H1 (cell line): ENCODE measurements around the gene PRKCZ. TPM values are rescaled to one million over a fixed set of nuclear protein-coding genes. Genes with fewer than 3 reads are reported as not detected.

ENCODE experiments used
- CTCF ChIA-PET: fragments of 300-600 bp; sonication (Branson Sonifier 250); formaldehyde crosslinking; loops from one replicate; lab custom pipeline; 2021; ENCODE audit not compliant: partially characterized antibody; lab: Charles Lee
- POLR2A ChIA-PET: fragments of 300-600 bp; sonication (Branson Sonifier 250); formaldehyde crosslinking; loops from one replicate; lab custom pipeline; 2021; ENCODE audit warnings: inconsistent platforms; ENCODE audit not compliant: partially characterized antibody; lab: Charles Lee
- DNase-seq, 2 experiments: peaks; one replicate each; pipeline versions ENCODE4 v3.0.0 to v3.0.0-alpha.2; 2010 to 2022; ENCODE audit warnings: low spot score in 2 of 2, low read depth in 1 of 2, mixed read lengths in 1 of 2
- FAIRE-seq: peaks from 2 replicates; lab custom pipeline; 2011; peaks lifted over from hg19 to GRCh38; lab: Jason Lieb, UNC
- H2AFZ ChIP-seq: 2 replicates; pipeline ENCODE4 v1.8.1; 2012; ENCODE audit warnings: low read length, inconsistent platforms
- H2AK5ac ChIP-seq: 2 replicates; pipeline ENCODE4 v1.6.1; 2013; ENCODE audit warnings: low read depth, low read length
- H2BK120ac ChIP-seq: replicated peaks from 2 replicates; pipeline ENCODE3; 2013; ENCODE audit warnings: low read depth, low read length, inconsistent platforms
- H2BK12ac ChIP-seq: 2 replicates; pipeline ENCODE4 v1.6.1; 2013; ENCODE audit warnings: low read depth, low read length
- H2BK15ac ChIP-seq: 2 replicates; pipeline ENCODE4 v1.6.1; 2013; ENCODE audit warnings: low read length
- H2BK20ac ChIP-seq: 2 replicates; pipeline ENCODE4 v1.6.1; 2013; ENCODE audit warnings: low read length
- H2BK5ac ChIP-seq: 2 replicates; pipeline ENCODE4 v1.6.1; 2013; ENCODE audit warnings: low read depth, low read length
- H3K14ac ChIP-seq: 2 replicates; pipeline ENCODE4 v1.6.1; 2013; ENCODE audit warnings: inconsistent platforms; ENCODE audit not compliant: insufficient read length
- H3K18ac ChIP-seq: 2 replicates; pipeline ENCODE4 v1.6.1; 2013; ENCODE audit warnings: low read length; ENCODE audit errors: extremely low read depth
- H3K23ac ChIP-seq: 2 replicates; pipeline ENCODE4 v1.6.1; 2013; ENCODE audit warnings: inconsistent platforms; ENCODE audit not compliant: insufficient read length
- H3K23me2 ChIP-seq: 2 replicates; pipeline ENCODE4 v1.6.1; 2013; ENCODE audit warnings: low read depth, low read length
- H3K27ac ChIP-seq: 2 replicates; pipeline ENCODE4 v1.6.1; 2011; ENCODE audit warnings: low read depth, low read length, inconsistent platforms
- H3K27me3 ChIP-seq, 4 experiments: replicated peaks in 1 of 4; 1 replicate in 1 of 4; 2 replicates in 3 of 4; pipeline versions ENCODE4 v1.6.1 to v1.8.1; 2011 to 2013; ENCODE audit warnings: low read length in 3 of 4, mild to moderate bottlenecking in 3 of 4, inconsistent platforms in 2 of 4, mixed read lengths in 2 of 4, moderate library complexity in 1 of 4; ENCODE audit not compliant: control insufficient read depth in 3 of 4, insufficient read depth in 3 of 4; ENCODE audit errors: extremely low read depth in 1 of 4
- H3K36me3 ChIP-seq, 4 experiments: 2 replicates each; pipeline versions ENCODE4 v1.6.1 to v1.8.1; 2011 to 2013; ENCODE audit warnings: mild to moderate bottlenecking in 4 of 4, low read length in 3 of 4, moderate library complexity in 2 of 4, control low read depth in 1 of 4, inconsistent platforms in 1 of 4; ENCODE audit not compliant: insufficient read depth in 4 of 4, control insufficient read depth in 2 of 4
- H3K4ac ChIP-seq: replicated peaks from 2 replicates; pipeline ENCODE3; 2013; ENCODE audit warnings: low read length, low read depth, mixed read lengths, inconsistent platforms; ENCODE audit not compliant: insufficient read length
- H3K4me1 ChIP-seq, 4 experiments: replicated peaks in 1 of 4; 1 replicate in 1 of 4; 2 replicates in 3 of 4; pipeline versions ENCODE4 v1.6.1 to v1.8.1; 2011 to 2013; ENCODE audit warnings: low read length in 3 of 4, inconsistent platforms in 2 of 4, mixed read lengths in 1 of 4; ENCODE audit not compliant: insufficient read depth in 4 of 4, control insufficient read depth in 3 of 4
- H3K4me2 ChIP-seq, 2 experiments: 2 replicates each; pipeline versions ENCODE4 v1.6.1 to v1.8.1; 2011 to 2013; ENCODE audit warnings: low read depth in 2 of 2, low read length in 2 of 2, control low read depth in 1 of 2, inconsistent platforms in 1 of 2, mild to moderate bottlenecking in 1 of 2; ENCODE audit not compliant: insufficient read depth in 1 of 2
- H3K4me3 ChIP-seq, 4 experiments: fragments of 200-600, 300-600 bp in 1 of 4; sonication (generic), shearing (Covaris generic), sonication (Bioruptor Twin) in 1 of 4; 2 replicates each; pipeline versions ENCODE4 v1.5.1 to v1.8.1; 2011 to 2016; ENCODE audit warnings: low read length in 4 of 4, low read depth in 3 of 4, control low read depth in 2 of 4, inconsistent platforms in 2 of 4, mild to moderate bottlenecking in 2 of 4, mixed read lengths in 1 of 4, moderate library complexity in 1 of 4; ENCODE audit not compliant: insufficient read depth in 2 of 4; ENCODE audit errors: extremely low read depth in 1 of 4
- H3K56ac ChIP-seq: replicated peaks from 2 replicates; pipeline ENCODE3; 2013; ENCODE audit warnings: low read depth, mild to moderate bottlenecking, mixed read lengths, low read length, inconsistent platforms; ENCODE audit not compliant: insufficient read length
- H3K79me1 ChIP-seq: 2 replicates; pipeline ENCODE4 v1.6.1; 2013; ENCODE audit warnings: low read depth, low read length, control low read depth
- H3K79me2 ChIP-seq, 2 experiments: 2 replicates each; pipeline versions ENCODE4 v1.6.1 to v1.8.1; 2012 to 2013; ENCODE audit warnings: low read length in 2 of 2, mild to moderate bottlenecking in 2 of 2, inconsistent platforms in 1 of 2; ENCODE audit not compliant: insufficient read depth in 2 of 2, control insufficient read depth in 1 of 2
- H3K9ac ChIP-seq, 4 experiments: replicated peaks in 1 of 4; 1 replicate in 1 of 4; 2 replicates in 3 of 4; pipeline versions ENCODE4 v1.6.1 to v1.8.1; 2011 to 2013; ENCODE audit warnings: low read depth in 3 of 4, low read length in 3 of 4, control low read depth in 2 of 4, mild to moderate bottlenecking in 2 of 4, moderate library complexity in 2 of 4, inconsistent platforms in 1 of 4; ENCODE audit errors: extremely low read depth in 1 of 4
- H3K9me3 ChIP-seq, 2 experiments: 2 replicates each; pipeline versions ENCODE4 v1.6.1 to v1.8.1; 2012 to 2013; ENCODE audit warnings: mild to moderate bottlenecking in 2 of 2, moderate library complexity in 2 of 2, control low read depth in 1 of 2, inconsistent platforms in 1 of 2, low read depth in 1 of 2, low read length in 1 of 2, mixed read lengths in 1 of 2; ENCODE audit not compliant: insufficient read depth in 2 of 2
- H4K20me1 ChIP-seq, 2 experiments: replicated peaks in 1 of 2; 2 replicates each; pipeline versions ENCODE3 to v1.8.1; 2011 to 2013; ENCODE audit warnings: inconsistent platforms in 2 of 2, low read length in 2 of 2, mild to moderate bottlenecking in 1 of 2; ENCODE audit not compliant: insufficient read depth in 2 of 2, control insufficient read depth in 1 of 2
- H4K5ac ChIP-seq: 2 replicates; pipeline ENCODE4 v1.6.1; 2013; ENCODE audit warnings: low read length, low read depth, mixed read lengths, inconsistent platforms; ENCODE audit not compliant: insufficient read length
- H4K8ac ChIP-seq: 2 replicates; pipeline ENCODE4 v1.8.0; 2013; ENCODE audit warnings: mild to moderate bottlenecking, moderate library complexity, low read length, inconsistent platforms; ENCODE audit not compliant: insufficient read depth; ENCODE audit errors: extremely low read depth
- H4K91ac ChIP-seq: replicated peaks from 2 replicates; pipeline ENCODE3; 2013; ENCODE audit warnings: low read length, mixed read lengths, inconsistent platforms; ENCODE audit not compliant: insufficient read length
- CBX5 ChIP-seq: fragments of 300-800, 300-1000 bp; sonication (generic); IDR thresholded peaks from 2 replicates; pipeline ENCODE4 v1.7.1; 2016; ENCODE audit warnings: antibody characterized with exemption, low read length, low read depth
- GABPA ChIP-seq: IDR thresholded peaks from 2 replicates; pipeline ENCODE4 v1.6.1; 2011; ENCODE audit warnings: mild to moderate bottlenecking, low read length, moderate library complexity, borderline replicate concordance; ENCODE audit not compliant: insufficient read depth
- KDM1A ChIP-seq: fragments of 200-600, 300-600 bp; sonication (generic); IDR thresholded peaks from 2 replicates; pipeline ENCODE4 v1.7.1; 2016; ENCODE audit warnings: mild to moderate bottlenecking, low read length, borderline replicate concordance
- KDM4A ChIP-seq: IDR thresholded peaks from one replicate; pipeline ENCODE4 v1.7.1; 2012; ENCODE audit warnings: low read depth, mild to moderate bottlenecking, moderate library complexity, low read length, inconsistent platforms; ENCODE audit not compliant: severe bottlenecking
- TAF1 ChIP-seq: IDR thresholded peaks from 2 replicates; pipeline ENCODE4 v1.6.1; 2011; ENCODE audit warnings: mild to moderate bottlenecking, low read depth, low read length
- ZNF274 ChIP-seq: IDR thresholded peaks from 2 replicates; pipeline ENCODE4 v1.7.0; 2012; ENCODE audit warnings: low read length, borderline replicate concordance; ENCODE audit errors: extremely low read depth
- WGBS, 2 experiments: shearing (Covaris generic) in 1 of 2; methylation state at CpG; one replicate each; pipeline versions ENCODE4 v1.1.6 to v1.1.7; 2013 to 2015; ENCODE audit warnings: low lambda C conversion rate in 2 of 2, mixed read lengths in 2 of 2, inconsistent platforms in 1 of 2, low coverage in 1 of 2, missing lambda C conversion rate in 1 of 2; ENCODE audit not compliant: insufficient replicate concordance in 2 of 2, insufficient coverage in 1 of 2, insufficient read length in 1 of 2; ENCODE audit errors: extremely low coverage in 1 of 2, missing lambda C conversion rate in 1 of 2; 5-methylcytosine and 5-hydroxymethylcytosine counted together
- polyA plus RNA-seq, 7 experiments: library from polyadenylated mRNA; depleted of rRNA in 3 of 7; stranded (reverse) in 5 of 7; unstranded in 2 of 7; fragments of >200 nt in 5 of 7; fragments of 200-250 nt in 2 of 7; gene quantifications; 1 replicate in 5 of 7; 2 replicates in 1 of 7; 4 replicates in 1 of 7; pipeline versions ENCODE4 v1.2.1 to v1.2.3, GENCODE V29; 2011 to 2013; ENCODE audit warnings: missing spikeins in 2 of 7, mixed read lengths in 2 of 7
- total RNA-seq: library from RNA; stranded (reverse); fragmentation: NEBNext Ultra II Directional; extraction: Animal tissue kit (Norgen Biotek cat#: 25700); gene quantifications from 2 replicates; pipeline ENCODE4 v1.2.1, GENCODE V29; 2021

The PRKCZ gene
- total and polyA plus RNA-seq, 2 of the 8 experiments (the other 6 are each of a cell fraction or from before 2014, with no cell fraction given), result 37.4 to 45.1 TPM

GRCh38 chr1:2234762-2235113, 184.5 kb downstream of the PRKCZ start:
- no peak overlapping the region for H2BK20ac ChIP-seq
- no peak overlapping the region for H3K4me2 ChIP-seq
- H2BK5ac ChIP-seq, result no peak overlapping the region
- no peaks in the 10 kb centered on the region for H3K36me3 ChIP-seq
- no peak overlapping the region for H2AFZ ChIP-seq
- no peaks in the 10 kb centered on the region for H3K9me3 ChIP-seq
- H4K8ac ChIP-seq, result no peak overlapping the region
- H3K27me3 ChIP-seq, result no peaks in the 10 kb centered on the region
- no peak overlapping the region for H3K4ac ChIP-seq
- peaks cover 31% of the 10 kb centered on the region for H3K79me1 ChIP-seq
- peaks cover 0 to 40% (median 28%) of the 10 kb centered on the region in 4 experiments; a peak in 6 of 7 replicates for H3K4me1 ChIP-seq
- H2BK120ac ChIP-seq, result no peak overlapping the region
- no peak overlapping the region for H3K4me3 ChIP-seq
- no peak overlapping the region for H3K56ac ChIP-seq
- no peak overlapping the region for H2BK12ac ChIP-seq
- no peak overlapping the region for H3K18ac ChIP-seq
- TF ChIP-seq KDM1A, result no peak
- TF ChIP-seq ZNF274, result no peak
- TF ChIP-seq KDM4A, result no peak
- TF ChIP-seq CBX5, result no peak
- no peak for TF ChIP-seq TAF1
- TF ChIP-seq GABPA, result no peak
- TF ChIP-seq, all 59 proteins: peak for 0
- Histone ChIP-seq H3K23ac (no peak overlapping the region), H3K14ac (no peak overlapping the region), H2BK15ac (no peak overlapping the region), H4K91ac (no peak overlapping the region), H4K20me1 (peaks cover 69 to 75% of the 10 kb centered on the region in 2 experiments), H3K79me2 (peaks cover 75 to 99% of the 10 kb centered on the region in 2 experiments), H3K9ac (no peak overlapping the region), H3K27ac (no peak overlapping the region), H3K23me2 (peaks cover 13% of the 10 kb centered on the region; the same call in 1 of the 2 replicates), H4K5ac (no peak overlapping the region), H2AK5ac (no peak overlapping the region)
- DNase-seq (no peak), FAIRE-seq (no peak)
- WGBS, 2 experiments, result 93% methylated on average over 3 of the region's 4 CpGs; no CpG with 5 or more reads in 1 of the 2 experiments
- CTCF ChIA-PET, result interaction anchor here (0.6 to 3.2 kb wide), 11 partner anchors 8 to 147 kb away, joined by 3 to 17 read pairs (median 4); partner anchors contain the start of gene FAAP20
- POLR2A ChIA-PET, result interaction anchor here (0.7 to 2.1 kb wide), 5 partner anchors 11 to 147 kb away, joined by 3 to 7 read pairs (median 3); no protein-coding TSS in a partner anchor
